HG02571 (cell line): ENCODE data around the gene USP40.

Source experiments
- ATAC-seq: cut with Tn5 transposase; IDR thresholded peaks from one replicate; pipeline ENCODE4 v1.9.1; 2021; ENCODE audit warnings: mild to moderate bottlenecking, moderate library complexity; ENCODE audit not compliant: unreplicated experiment

Gene USP40

DNA sequence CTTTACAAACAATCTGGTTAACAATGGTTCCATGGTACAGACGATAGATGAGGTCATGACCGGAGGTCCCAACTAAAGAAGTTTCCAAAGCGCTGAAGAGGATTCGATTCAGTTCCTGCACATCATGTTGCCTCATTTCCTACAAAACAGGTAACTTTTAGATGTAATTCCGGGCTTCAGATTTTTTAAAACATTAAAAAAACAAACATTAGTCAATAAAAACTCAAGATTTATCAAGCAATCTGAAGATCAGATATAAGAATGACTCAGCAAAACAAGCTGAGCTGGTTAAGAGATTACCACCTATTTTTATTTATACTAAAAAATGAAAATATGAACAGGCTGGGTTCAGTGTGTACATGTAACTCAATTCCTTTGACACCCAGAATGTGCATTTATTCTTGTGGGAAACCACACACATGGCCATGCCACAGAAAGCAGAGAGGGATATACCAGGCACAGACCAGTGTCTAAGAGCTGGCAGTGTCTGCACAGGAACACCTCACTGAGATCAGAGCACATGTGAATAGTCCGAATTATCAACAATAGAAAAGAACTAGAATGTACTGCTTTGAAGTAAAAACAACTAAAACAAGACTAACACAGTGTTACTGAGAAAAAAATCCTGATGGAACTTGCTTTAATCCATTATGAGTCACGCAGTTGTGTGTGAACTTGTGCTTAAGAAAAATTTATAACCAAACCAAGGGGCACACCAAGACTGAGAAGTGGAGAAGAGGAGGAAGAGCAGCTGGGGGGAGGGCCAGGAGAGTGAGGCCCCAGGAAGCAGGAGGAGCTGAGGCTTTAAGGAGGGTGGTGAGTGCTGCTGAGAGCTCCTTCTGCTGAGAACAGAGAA lies 9.5 kb downstream of the USP40 start:
- ATAC-seq: no peak

DNA sequence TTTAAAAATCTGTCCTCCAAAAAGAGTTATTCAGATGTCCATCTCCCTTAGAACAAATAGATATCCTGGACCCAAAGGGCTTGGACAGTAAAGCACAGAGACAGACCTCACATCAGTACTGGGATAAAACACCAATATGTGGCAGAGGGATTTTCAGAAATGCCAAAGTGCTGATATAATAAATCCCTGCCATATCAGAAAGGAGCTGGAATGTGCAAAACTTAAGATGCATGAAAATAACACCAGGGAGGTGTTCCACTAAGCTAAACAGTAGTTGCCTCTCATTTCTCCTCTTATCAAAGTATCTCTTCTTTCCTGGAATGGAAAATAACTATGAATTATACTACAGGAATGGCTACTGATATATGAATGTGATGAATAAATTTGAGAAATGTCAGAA lies 13.2 kb downstream of the USP40 start:
- no peak for ATAC-seq

DNA sequence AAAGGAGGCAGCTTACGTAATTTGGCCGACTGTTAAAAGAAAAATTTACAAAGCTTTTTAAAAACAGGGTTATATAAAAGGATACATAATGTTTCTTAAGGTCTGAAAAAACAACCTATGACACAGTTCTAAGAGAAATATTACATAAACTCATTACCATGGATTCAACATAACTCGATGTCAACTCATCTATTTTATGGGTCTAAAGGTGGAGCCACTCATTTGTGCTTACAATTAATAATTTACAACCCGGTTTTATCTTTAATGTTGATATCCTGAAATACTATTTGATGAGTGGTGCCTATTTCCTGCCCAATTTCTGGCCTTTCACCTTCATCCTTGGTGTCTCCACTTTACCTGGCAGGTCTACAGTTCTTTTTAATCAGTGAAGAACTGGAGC lies 15.1 kb downstream of the USP40 start:
- ATAC-seq: no peak

DNA sequence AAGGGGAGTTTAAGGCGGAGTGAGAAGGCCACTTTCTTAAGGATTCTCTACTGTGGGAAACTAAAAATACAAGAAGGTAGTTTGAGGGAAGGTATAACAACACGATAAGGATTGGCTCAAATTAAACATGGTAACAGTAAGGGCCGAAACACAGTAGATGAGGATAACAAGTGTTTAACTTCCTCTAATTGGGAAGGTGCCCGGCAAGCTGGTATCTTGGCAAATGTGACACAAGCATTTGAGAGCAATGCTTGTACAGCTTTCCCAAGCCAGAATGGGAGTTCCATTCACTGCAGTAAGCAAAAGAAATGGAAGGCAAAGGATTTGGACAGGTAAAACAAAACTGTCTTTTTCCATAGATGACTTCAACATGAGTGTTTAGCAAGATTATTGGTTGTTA lies 19.8 kb downstream of the USP40 start:
- no peak for ATAC-seq

GRCh38 chr2:233546101-233546500 lies 20.5 kb downstream of the USP40 start:
- ATAC-seq: no peak

DNA sequence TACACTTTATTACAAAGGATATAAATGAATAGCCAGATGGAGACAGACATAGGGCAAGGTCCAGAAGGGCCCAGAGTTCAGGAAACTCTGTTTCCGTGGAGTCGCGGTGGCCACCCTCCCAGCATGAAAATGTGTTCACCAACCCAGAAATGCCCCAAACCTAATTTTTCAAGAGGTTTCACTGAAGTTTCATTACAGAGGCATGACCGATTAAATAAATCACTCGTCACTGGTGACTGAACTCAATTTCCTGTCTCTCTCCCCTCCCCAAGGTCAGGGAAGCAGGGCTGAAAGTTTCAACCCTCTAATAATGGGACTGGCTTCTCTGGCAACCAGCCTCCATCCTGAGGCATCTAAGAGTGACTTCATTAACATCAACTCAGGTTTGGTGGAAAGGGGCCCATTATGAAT lies 22.4 kb downstream of the USP40 start:
- no peak for ATAC-seq

- ATAC-seq: no peak
These were observed 24.1 kb downstream of the USP40 start for GRCh38 chr2:233542507-233542906.

DNA sequence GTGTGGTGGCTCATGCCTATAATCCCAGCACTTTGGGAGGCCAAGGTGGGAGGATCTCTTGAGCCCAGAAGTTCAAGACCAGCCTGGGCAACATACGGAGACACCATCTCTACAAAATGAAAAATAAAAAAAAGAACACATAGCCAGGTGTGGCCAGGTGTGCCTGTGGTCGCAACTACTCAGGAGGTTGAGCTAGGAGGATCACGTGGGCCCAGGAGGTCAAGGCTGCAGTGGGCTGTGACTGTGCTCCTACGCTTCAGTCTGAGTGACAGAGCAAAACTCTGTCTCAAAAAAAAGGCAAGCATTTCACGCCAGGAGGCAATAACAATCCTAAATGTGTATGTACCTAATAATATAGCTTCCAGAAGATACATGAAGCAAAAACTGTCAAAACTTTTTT lies 27.8 kb downstream of the USP40 start:
- ATAC-seq: no peak

- ATAC-seq: no peak
These were observed 31.3 kb downstream of the USP40 start for GRCh38 chr2:233535271-233535670.

DNA sequence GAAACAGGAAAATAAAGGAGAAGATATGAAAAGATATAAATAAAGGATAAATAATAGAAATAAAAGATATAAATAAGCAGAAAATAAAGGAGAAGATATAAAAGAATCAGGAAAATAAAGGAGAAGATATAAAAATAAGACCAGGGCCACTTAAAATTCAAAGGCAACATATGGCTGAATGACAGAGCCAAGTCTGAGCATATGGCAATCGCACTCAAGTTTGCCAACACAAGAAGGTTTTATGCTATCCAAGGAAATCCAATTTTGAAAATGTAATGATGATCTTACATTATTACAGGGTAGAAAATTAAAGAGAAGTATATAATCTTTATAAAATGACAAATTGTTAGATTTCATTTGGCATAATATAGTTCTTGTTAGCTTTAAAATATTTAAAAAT lies 33.6 kb downstream of the USP40 start:
- no peak for ATAC-seq

DNA sequence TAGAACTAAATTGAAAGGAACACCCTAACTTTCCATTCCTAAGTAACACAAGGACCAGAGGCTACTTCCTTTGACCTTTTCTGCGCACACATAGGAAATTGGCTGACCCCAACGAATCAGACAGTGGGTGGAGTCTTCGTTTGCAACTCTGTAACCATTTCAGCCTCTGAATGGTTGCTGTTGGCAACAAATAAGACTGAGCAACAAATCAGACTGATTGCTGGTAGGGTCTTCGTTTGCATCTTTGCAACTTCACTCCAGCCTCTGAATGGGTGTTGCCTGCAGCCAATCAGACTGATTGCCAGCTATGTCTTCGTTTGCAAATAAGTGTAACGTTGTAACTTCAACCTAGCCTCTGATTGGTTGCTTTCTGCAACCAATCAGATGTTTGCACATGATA lies 34.6 kb downstream of the USP40 start:
- no peak for ATAC-seq

DNA sequence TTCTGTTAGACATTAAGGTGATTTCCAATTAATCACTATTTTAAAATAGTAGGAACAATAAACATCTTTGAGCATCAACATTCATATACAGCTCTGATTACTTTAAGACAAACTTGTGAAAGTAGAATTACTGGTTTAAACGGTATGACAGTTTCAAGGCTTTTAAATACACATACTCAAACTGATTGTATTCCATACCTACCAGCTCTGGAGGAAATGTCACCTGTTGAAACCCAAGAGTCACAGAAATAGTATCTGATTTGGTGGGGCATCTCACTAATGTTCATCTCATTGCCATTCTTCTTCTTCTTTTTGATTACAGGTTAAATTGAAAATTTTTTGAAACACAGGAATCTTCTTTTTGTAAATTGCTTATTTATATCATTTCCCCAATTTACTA lies 36.2 kb downstream of the USP40 start:
- no peak for ATAC-seq

DNA sequence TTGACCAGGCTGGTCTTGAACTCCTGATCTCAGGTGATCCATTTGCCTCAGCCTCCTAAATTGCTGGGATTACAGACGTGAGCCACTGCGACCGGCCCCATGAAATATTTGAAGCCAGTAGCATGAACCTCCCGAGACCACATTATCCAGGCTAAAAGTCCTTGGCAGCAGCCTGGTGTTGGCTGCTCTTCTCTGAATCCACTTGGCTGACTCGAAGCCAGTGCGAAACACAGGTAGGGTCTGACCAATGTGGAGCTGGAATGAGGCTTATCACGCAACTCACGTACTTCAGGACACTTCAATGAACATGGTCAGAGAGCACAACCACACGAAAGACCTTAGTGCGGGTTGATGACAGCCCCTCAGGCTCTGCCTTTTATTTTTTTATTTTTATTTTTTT lies 38.4 kb downstream of the USP40 start:
- ATAC-seq: no peak

- ATAC-seq: no peak
These were observed 40.8 kb downstream of the USP40 start for GRCh38 chr2:233525791-233526190.

DNA sequence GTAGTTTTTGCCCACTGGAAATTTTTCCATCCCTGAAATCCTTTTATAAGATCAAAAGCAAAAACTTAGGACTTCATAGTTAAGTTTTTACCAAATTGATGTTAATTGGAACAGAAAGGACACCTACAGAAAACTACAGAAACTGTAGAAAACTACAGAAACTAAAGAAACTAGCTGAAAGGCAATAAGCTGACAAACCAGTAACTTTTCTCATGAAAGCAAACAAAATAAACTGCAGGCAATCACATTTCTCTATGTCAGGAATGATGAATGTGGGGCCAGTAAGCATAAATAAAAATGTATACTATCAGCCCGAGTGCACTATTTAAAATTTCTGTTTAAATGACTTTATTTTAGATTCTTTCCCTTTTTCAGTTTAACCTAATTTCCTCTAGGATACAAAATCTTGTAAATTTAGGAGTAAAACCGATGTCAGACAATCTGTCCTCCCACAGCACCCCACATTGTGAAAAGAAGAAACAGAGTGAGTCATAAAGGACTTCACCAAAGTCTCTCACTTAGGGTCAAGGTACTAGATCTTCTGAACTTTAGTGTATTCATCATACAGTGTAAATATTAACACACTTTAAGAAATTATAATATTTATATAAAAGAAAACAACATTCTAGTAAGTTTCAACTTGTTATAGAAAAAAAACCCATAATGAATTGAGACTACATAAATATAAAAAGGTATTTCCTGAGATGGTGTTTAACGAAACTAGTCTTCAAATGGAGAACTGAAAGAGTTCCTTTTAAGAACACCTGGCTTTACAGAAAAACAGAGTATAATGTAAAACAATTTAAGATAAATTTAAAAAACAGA lies 46.6 kb downstream of the USP40 start:
- ATAC-seq: peak; percentile 90

- ATAC-seq: no peak
These were observed 52.5 kb downstream of the USP40 start for GRCh38 chr2:233513953-233514655.

GRCh38 chr2:233503947-233504637 lies 62.5 kb downstream of the USP40 start:
- no peak for ATAC-seq

DNA sequence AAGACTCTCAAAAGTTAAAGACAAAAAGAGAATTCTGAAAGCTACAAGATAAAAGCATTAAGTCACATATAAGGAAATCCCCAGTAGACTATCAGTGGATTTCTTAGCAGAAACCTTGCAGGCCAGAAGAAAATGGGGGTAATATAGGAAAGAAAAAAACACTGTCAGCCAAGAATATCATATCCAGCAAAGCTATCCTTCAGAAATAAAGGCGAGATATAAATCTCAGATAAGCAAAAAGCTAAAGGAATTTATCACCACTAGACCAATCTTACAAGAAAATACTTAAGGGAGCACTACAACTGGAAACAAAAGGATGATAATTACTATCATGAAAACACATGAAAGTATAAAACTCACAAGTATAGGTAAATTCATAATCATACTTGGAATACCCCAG lies 63.1 kb downstream of the USP40 start:
- no peak for ATAC-seq

DNA sequence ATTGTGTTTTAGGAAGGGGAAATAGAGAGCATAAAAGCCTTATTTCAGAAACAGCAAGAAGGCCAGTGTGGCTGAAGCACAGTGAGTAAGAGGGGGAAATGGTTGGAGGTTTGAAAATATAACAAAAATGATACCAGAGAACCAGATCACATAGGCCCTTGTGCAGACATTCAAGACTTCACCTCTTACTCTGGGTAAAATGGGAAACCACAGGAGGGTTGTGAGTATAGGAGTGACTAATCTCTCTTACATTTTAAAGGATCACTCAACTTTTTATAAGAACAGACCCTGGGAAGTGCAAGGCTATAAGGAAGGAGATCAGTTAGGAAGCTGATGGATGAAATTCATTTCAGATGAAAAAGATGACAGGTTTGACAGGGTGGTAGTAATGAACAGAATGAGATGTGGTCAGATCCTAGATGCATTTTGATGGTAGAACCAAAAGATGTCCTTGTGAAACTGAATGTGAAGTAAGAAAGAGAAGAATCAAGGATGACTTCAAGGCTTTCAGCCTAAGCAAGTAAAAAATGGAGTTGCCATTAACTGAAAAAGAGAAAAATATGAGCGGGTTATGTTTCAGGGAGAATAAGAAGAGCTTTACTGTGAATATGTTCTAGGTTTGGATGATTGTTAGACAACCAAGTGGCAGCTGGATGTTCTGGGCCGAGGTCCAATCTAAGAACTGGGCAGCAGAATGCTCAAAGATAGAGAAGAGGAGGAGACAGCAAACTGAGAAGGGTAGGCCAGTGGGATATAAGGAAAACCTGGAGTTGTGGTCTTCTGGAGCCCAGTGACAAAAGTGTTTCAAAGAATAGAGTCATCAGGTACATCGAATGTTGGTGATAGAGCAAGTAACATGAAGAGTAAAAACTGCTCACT lies 65.1 kb downstream of the USP40 start:
- ATAC-seq: no peak

GRCh38 chr2:233499928-233500327 lies 66.7 kb downstream of the USP40 start:
- ATAC-seq: no peak
